Right lobe of liver (tissue), 4 donors: ENCODE measurements around the gene NKAIN2.

ENCODE experiments used
- POLR2A ChIP-seq: fragments of 450-650 bp; IDR thresholded peaks from one replicate; pipeline ENCODE4 v1.6.1; 2017; ENCODE audit warnings: antibody characterized with exemption, mild to moderate bottlenecking
- TF ChIP-seq, protein P1 (sequence below), 4 donors: fragments of 200-600 bp in 3 of 4; fragments of 450-650 bp in 1 of 4; IDR thresholded peaks; one replicate each; pipeline versions ENCODE4 v1.5.1 to v1.8.0; 2016 to 2022; ENCODE audit warnings: antibody characterized with exemption in 4 of 4, mild to moderate bottlenecking in 2 of 4
- donor health status: DM: no; HTN: no; CAD: no.
- donor health status: DM: no; HTN: no; CAD: no.
- donor health status: DM: no; HTN: yes; CAD: no.

DNA sequence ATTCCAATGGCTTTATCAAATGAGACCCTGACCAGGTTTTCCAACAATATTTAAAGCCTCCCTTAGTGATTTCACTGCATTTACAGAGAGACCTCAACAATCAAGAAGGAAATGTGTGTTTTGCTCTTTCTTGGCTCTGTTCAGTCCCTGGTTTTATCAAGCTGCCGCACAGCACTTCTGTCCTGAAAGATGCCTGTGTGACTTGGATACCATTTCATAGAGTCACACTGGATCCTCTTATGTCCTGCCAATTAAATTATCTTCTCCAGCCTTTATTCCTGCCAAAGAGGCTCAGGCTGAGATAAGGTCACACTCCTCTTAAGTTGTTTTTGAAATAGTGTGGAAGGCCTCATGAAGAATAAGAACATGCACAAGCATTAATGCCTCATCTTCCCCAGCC is 961.6 kb downstream of the NKAIN2 start:
- TF ChIP-seq, protein P1, sequence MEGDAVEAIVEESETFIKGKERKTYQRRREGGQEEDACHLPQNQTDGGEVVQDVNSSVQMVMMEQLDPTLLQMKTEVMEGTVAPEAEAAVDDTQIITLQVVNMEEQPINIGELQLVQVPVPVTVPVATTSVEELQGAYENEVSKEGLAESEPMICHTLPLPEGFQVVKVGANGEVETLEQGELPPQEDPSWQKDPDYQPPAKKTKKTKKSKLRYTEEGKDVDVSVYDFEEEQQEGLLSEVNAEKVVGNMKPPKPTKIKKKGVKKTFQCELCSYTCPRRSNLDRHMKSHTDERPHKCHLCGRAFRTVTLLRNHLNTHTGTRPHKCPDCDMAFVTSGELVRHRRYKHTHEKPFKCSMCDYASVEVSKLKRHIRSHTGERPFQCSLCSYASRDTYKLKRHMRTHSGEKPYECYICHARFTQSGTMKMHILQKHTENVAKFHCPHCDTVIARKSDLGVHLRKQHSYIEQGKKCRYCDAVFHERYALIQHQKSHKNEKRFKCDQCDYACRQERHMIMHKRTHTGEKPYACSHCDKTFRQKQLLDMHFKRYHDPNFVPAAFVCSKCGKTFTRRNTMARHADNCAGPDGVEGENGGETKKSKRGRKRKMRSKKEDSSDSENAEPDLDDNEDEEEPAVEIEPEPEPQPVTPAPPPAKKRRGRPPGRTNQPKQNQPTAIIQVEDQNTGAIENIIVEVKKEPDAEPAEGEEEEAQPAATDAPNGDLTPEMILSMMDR (IDR thresholded peaks at IDR 0.05), result no peak
- TF ChIP-seq POLR2A, result no peak
